ENCODE measurements around the gene NT5E. TPM values are rescaled to one million over a fixed set of nuclear protein-coding genes. Genes with fewer than 3 reads are reported as not detected.

The NT5E gene
- total and polyA plus RNA-seq, 2 donors (not counting 3 experiments of a cell fraction or from before 2014, with no cell fraction given) = 59.3 to 115 TPM

DNA sequence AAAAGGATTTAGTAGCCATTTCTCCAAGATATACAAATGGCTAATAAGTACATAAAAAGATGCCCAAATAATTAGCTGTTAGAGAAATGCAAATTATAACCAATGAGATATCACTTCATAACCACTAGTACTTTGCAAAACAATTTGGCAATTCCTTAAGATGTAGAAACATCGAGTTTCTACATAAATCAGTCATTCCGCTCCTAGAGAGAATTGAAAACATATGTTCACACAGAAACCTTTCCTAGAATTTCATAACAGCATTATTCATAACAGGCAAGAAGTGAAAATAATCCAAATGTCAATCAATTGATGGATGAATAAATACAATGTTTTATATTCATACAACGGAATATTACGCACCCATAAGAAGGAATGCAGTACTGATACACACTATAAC lies 20.5 kb upstream of the NT5E start:
- dilution Hi-C loops (cut with MboI; ENCODE audit: extremely low pct_ligation_motif_present, low sequenced_read_pairs) (no loop called here), intact Hi-C loops (cut with micrococcal nuclease) (no loop called here)
- Histone ChIP-seq H3K9me1 (replicated peaks; ENCODE audit: control insufficient read depth, extremely low read depth, insufficient read depth, low read length) (no peaks in the 10 kb centered on the region), H3K9me3 (replicated peaks; ENCODE audit: control insufficient read depth, insufficient read depth, low read length) (no peaks in the 10 kb centered on the region), H3K4me1 (ENCODE audit: control insufficient read depth, extremely low read depth, insufficient read depth, low read length) (no peaks in the 10 kb centered on the region), H3K27me3 (ENCODE audit: control insufficient read depth in 2 of 2, insufficient read depth in 2 of 2, low read length in 2 of 2) (no peaks in the 10 kb centered on the region), H3K79me2 (ENCODE audit: control insufficient read depth, insufficient read depth, low read length) (no peaks in the 10 kb centered on the region), H4K20me1 (replicated peaks; ENCODE audit: control insufficient read depth, extremely low read depth, insufficient read depth, low read length) (no peaks in the 10 kb centered on the region), H3K9ac (replicated peaks; ENCODE audit: extremely low read depth, insufficient read depth, low read length) (no peak overlapping the region), H3K4me2 (ENCODE audit: insufficient read depth, low read length) (no peak overlapping the region), H3K27ac (ENCODE audit: insufficient read depth, low read depth, low read length) (no peak overlapping the region), H2AFZ (ENCODE audit: low read depth, low read length) (no peak overlapping the region), H3K4me3 (replicated peaks in 1 of 3; ENCODE audit: insufficient read depth in 1 of 3, low read depth in 1 of 3, low read length in 3 of 3) (no peak overlapping the region), H3K36me3 (ENCODE audit: control insufficient read depth in 2 of 2, extremely low read depth in 1 of 2, insufficient read depth in 2 of 2, low read length in 2 of 2) (no peaks in the 10 kb centered on the region)
- no TSS peak for BruUV-seq (replicated peaks)
- TF ChIP-seq GATA2 (IDR thresholded peaks at IDR 0.05; ENCODE audit: insufficient read depth, insufficient read length, low read depth, low read length) = no peak
- TF ChIP-seq POLR2AphosphoS5 (IDR thresholded peaks at IDR 0.05; ENCODE audit: insufficient read depth, low read depth, low read length) = no peak
- no peak for TF ChIP-seq POLR2A (IDR thresholded peaks at IDR 0.05; ENCODE audit: low read depth, low read length)
- no peak for TF ChIP-seq FOS (IDR thresholded peaks at IDR 0.05; ENCODE audit: borderline replicate concordance, insufficient read depth, low read length)
- TF ChIP-seq MYC (IDR thresholded peaks at IDR 0.05; ENCODE audit: low read depth, low read length) = no peak
- no peak for TF ChIP-seq EZH2 (IDR thresholded peaks at IDR 0.05; ENCODE audit: borderline replicate concordance, low read depth, low read length, severe bottlenecking)
- TF ChIP-seq, protein P1, sequence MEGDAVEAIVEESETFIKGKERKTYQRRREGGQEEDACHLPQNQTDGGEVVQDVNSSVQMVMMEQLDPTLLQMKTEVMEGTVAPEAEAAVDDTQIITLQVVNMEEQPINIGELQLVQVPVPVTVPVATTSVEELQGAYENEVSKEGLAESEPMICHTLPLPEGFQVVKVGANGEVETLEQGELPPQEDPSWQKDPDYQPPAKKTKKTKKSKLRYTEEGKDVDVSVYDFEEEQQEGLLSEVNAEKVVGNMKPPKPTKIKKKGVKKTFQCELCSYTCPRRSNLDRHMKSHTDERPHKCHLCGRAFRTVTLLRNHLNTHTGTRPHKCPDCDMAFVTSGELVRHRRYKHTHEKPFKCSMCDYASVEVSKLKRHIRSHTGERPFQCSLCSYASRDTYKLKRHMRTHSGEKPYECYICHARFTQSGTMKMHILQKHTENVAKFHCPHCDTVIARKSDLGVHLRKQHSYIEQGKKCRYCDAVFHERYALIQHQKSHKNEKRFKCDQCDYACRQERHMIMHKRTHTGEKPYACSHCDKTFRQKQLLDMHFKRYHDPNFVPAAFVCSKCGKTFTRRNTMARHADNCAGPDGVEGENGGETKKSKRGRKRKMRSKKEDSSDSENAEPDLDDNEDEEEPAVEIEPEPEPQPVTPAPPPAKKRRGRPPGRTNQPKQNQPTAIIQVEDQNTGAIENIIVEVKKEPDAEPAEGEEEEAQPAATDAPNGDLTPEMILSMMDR (IDR thresholded peaks at IDR 0.05; ENCODE audit: extremely low read depth in 1 of 2, insufficient read depth in 1 of 2, low read depth in 1 of 2, low read length in 2 of 2) = no peak
- TF ChIP-seq, protein P2, sequence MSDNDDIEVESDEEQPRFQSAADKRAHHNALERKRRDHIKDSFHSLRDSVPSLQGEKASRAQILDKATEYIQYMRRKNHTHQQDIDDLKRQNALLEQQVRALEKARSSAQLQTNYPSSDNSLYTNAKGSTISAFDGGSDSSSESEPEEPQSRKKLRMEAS (IDR thresholded peaks at IDR 0.05; ENCODE audit: insufficient read depth, insufficient read length) = no peak
- TF ChIP-seq JUN (IDR thresholded peaks at IDR 0.05; ENCODE audit: borderline replicate concordance, insufficient read depth, insufficient read length, low read depth) = no peak
- POLR2A ChIA-PET = no interaction called here
- DNase-seq (ENCODE audit: low read depth, low spot score) = no peak
- FAIRE-seq = no peak
- CTCF ChIA-PET = interaction anchor here (1.2 kb wide), 1 partner anchor 53 kb away, joined by 3 read pairs; no protein-coding TSS in a partner anchor
